ENCODE data around the gene ZBP1.

- TF ChIP-seq, protein P1, sequence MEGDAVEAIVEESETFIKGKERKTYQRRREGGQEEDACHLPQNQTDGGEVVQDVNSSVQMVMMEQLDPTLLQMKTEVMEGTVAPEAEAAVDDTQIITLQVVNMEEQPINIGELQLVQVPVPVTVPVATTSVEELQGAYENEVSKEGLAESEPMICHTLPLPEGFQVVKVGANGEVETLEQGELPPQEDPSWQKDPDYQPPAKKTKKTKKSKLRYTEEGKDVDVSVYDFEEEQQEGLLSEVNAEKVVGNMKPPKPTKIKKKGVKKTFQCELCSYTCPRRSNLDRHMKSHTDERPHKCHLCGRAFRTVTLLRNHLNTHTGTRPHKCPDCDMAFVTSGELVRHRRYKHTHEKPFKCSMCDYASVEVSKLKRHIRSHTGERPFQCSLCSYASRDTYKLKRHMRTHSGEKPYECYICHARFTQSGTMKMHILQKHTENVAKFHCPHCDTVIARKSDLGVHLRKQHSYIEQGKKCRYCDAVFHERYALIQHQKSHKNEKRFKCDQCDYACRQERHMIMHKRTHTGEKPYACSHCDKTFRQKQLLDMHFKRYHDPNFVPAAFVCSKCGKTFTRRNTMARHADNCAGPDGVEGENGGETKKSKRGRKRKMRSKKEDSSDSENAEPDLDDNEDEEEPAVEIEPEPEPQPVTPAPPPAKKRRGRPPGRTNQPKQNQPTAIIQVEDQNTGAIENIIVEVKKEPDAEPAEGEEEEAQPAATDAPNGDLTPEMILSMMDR (IDR thresholded peaks at IDR 0.05), result no peak
- TF ChIP-seq POLR2A (IDR thresholded peaks at IDR 0.05), result no peak
- no peak for TF ChIP-seq POLR2AphosphoS5 (IDR thresholded peaks at IDR 0.05)
- no peak for TF ChIP-seq EP300 (IDR thresholded peaks at IDR 0.05)
These were observed 44.2 kb downstream of the ZBP1 start for GRCh38 chr20:57576002-57576401.
